ENCODE measurements around the gene GTF2H2C. TPM values are rescaled to one million over a fixed set of nuclear protein-coding genes. Genes with fewer than 3 reads are reported as not detected.
A peak's percentile ranks its signal among the peaks of the same experiment; 100 is the strongest.
"Not testable (repeated sequence)": the region's sequence is repeated elsewhere in the genome, so short reads cannot be mapped to it uniquely, and the experiment has no call there.

The GTF2H2C gene
- 10 to 100 TPM; 15.5 to 19.8 (median 17.2) TPM for total RNA-seq
- 12.3 TPM for polyA plus RNA-seq
- long read RNA-seq, donor 1, partial matches to known transcripts: 1 of 15 reads
- long read RNA-seq, donor 1, other reads (novel, unspliced or antisense): 12 of 15 reads
- long read RNA-seq, donor 2, partial matches to known transcripts: 1 of 3 reads
- long read RNA-seq, donor 2, other reads (novel, unspliced or antisense): 2 of 3 reads
- long read RNA-seq, donor 3, transcript GTF2H2C-210 (16 exons, 2,952 nt): major isoform, 6 of 63 reads
- long read RNA-seq, donor 3, partial matches to known transcripts: 5 of 63 reads
- long read RNA-seq, donor 3, other reads (novel, unspliced or antisense): 52 of 63 reads
- long read RNA-seq, donor 4, partial matches to known transcripts: 0 of 5 reads
- long read RNA-seq, donor 4, other reads (novel, unspliced or antisense): 3 of 5 reads

- H3K9me3 ChIP-seq (ENCODE audit: control insufficient read depth, low read length); intact Hi-C loops (cut with DNase I); H3K27me3 ChIP-seq (ENCODE audit: control insufficient read depth, insufficient read depth); H3K27ac ChIP-seq (ENCODE audit: low read length); H3K4me1 ChIP-seq (ENCODE audit: control insufficient read depth, insufficient read depth, low read length): not testable (repeated sequence)
- under 1% methylated on average over 37 of the region's 40 CpGs for WGBS
- ATAC-seq: peak; percentile 98 to 99
- DNase-seq: peak; percentile 58 to 83 (median 82)
- peak within 1 kb of the TSS; percentile 41 for H3K4me3 ChIP-seq (ENCODE audit: low read length)
Observed at GRCh38 chr5:69559908-69560330, at the start of gene GTF2H2C. GTF2H2C (plus strand) TSS chr5:69560191; CDS start chr5:69565133, 4,942 bp downstream.

DNA sequence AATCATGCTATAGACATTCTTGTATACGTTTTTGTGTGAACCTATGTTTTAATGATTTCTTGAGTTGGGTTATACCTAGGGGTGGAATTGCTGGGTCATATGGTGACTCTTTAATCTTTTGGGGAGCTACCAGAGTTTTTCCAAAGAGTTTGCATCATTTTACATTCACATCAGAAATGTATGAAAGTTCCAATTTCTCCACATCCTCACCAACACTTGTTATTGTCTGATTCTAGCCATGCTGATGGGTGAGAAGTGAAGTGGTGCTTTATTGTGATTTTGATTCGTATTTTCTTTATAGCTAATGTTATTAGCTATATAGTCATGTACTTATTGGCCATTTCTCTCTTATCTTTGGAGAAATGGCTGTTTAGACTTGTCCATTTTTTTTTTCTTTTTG is 49.3 kb upstream of the GTF2H2C start:
- intact Hi-C loops (cut with DNase I): no loop called here
- no peaks in the 10 kb centered on the region for H3K9me3 ChIP-seq (ENCODE audit: control insufficient read depth, low read length)
- no peaks in the 10 kb centered on the region for H3K4me1 ChIP-seq (ENCODE audit: control insufficient read depth, insufficient read depth, low read length)
- no peak for DNase-seq
- H3K4me3 ChIP-seq (ENCODE audit: low read length): no peak overlapping the region
- ATAC-seq: no peak
- H3K27ac ChIP-seq (ENCODE audit: low read length): no peak overlapping the region
- H3K27me3 ChIP-seq (ENCODE audit: control insufficient read depth, insufficient read depth): no peaks in the 10 kb centered on the region
- 83% methylated on average over 2 of the region's 2 CpGs for whole genome bisulfite sequencing

GRCh38 chr5:69512740-69513260 is 47.2 kb upstream of the GTF2H2C start:
- intact Hi-C loops (cut with DNase I): no loop called here
- Histone ChIP-seq H3K9me3 (ENCODE audit: control insufficient read depth, low read length) (no peaks in the 10 kb centered on the region), H3K27me3 (ENCODE audit: control insufficient read depth, insufficient read depth) (no peaks in the 10 kb centered on the region), H3K4me1 (ENCODE audit: control insufficient read depth, insufficient read depth, low read length) (no peaks in the 10 kb centered on the region), H3K27ac (ENCODE audit: low read length) (no peak overlapping the region), H3K4me3 (ENCODE audit: low read length) (no peak overlapping the region)
- ATAC-seq: no peak
- 93% methylated on average over 2 of the region's 2 CpGs for WGBS
- DNase-seq: no peak

- ATAC-seq; H3K4me3 ChIP-seq (ENCODE audit: low read length); H3K27me3 ChIP-seq (ENCODE audit: control insufficient read depth, insufficient read depth); H3K27ac ChIP-seq (ENCODE audit: low read length); H3K9me3 ChIP-seq (ENCODE audit: control insufficient read depth, low read length); H3K4me1 ChIP-seq (ENCODE audit: control insufficient read depth, insufficient read depth, low read length); intact Hi-C loops (cut with DNase I): not testable (repeated sequence)
- peak in 1 of 3 donors; percentile 37 for DNase-seq
- 97% methylated on average over 23 of the region's 30 CpGs for WGBS
Observed at GRCh38 chr5:69515570-69515969, 44.4 kb upstream of the GTF2H2C start.

DNA sequence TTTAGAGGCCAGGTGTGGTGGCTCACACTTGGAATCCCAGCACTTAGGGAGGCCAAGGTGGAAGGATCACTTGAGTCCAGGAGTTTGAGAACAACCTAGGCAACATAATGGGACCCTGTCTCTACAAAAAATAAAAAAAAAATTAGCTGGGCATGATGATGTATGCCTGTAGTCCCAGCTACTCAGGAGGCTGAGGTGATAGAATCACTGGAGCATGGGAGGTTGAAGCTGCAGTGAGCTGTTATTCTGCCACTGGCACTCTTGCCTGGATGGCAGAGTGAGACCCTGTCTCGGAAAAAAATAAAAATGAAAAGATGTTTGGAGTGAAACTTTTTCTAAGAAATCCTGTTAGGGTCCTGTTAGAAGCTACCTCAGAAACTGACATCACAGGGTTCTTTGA is 43.2 kb upstream of the GTF2H2C start:
- Histone ChIP-seq H3K27me3 (ENCODE audit: control insufficient read depth, insufficient read depth) (no peaks in the 10 kb centered on the region), H3K4me1 (ENCODE audit: control insufficient read depth, insufficient read depth, low read length) (no peaks in the 10 kb centered on the region), H3K4me3 (ENCODE audit: low read length) (no peak overlapping the region), H3K27ac (ENCODE audit: low read length) (no peak overlapping the region), H3K9me3 (ENCODE audit: control insufficient read depth, low read length) (no peaks in the 10 kb centered on the region)
- 93% methylated on average over 1 of the region's 1 CpG for WGBS
- intact Hi-C loops (cut with DNase I): no loop called here
- no peak for ATAC-seq
- no peak for DNase-seq

DNA sequence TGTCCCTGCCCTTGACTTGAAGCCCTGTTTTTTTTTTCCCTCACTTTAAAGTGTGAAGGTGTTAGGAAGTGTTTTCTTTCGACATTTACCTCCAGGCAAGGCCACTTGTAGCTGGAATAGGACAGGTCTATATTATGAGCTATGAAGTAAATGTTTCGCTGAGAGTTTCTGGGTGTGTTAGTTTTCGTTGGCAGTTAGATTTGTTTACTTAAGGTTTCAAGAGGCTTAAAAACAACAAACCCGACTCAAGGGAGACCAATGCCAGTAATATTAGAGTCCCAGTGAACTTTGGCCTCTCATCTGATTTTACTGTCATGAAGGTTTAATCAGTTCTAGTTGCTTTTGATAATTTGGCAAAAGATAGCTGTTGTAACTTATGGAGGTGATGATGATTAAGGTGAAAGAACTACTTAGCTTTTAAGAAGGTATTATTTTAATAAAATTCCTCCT is 42.2 kb upstream of the GTF2H2C start:
- ATAC-seq: peak in 1 of 2 donors; percentile 32
- Histone ChIP-seq H3K4me1 (ENCODE audit: control insufficient read depth, insufficient read depth, low read length) (no peaks in the 10 kb centered on the region), H3K9me3 (ENCODE audit: control insufficient read depth, low read length) (no peaks in the 10 kb centered on the region), H3K4me3 (ENCODE audit: low read length) (no peak overlapping the region), H3K27me3 (ENCODE audit: control insufficient read depth, insufficient read depth) (no peaks in the 10 kb centered on the region), H3K27ac (ENCODE audit: low read length) (no peak overlapping the region)
- DNase-seq: no peak
- WGBS: 25% methylated on average over 4 of the region's 4 CpGs
- intact Hi-C loops (cut with DNase I): no loop called here

DNA sequence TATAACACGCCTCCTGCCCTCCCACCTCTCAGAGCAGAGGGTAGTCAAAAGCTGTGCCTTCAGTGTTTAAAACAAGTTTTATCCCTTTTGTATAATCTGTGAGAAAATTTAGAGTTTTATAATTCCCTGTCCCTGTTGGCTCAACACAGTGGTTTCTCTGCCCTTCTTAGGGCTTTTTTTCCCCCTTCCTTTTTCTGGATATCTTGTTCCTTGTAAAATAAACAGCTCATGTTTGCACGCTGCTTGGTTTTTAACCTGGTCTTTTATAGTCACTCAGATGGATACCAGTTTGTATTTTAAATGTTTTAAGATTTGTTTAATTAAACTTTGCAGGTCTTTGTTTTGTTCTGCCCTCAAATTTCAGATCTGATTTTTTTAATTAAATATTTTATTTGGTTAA is 40.7 kb upstream of the GTF2H2C start:
- H3K27me3 ChIP-seq (ENCODE audit: control insufficient read depth, insufficient read depth): no peaks in the 10 kb centered on the region
- no peaks in the 10 kb centered on the region for H3K9me3 ChIP-seq (ENCODE audit: control insufficient read depth, low read length)
- H3K27ac ChIP-seq (ENCODE audit: low read length): no peak overlapping the region
- H3K4me1 ChIP-seq (ENCODE audit: control insufficient read depth, insufficient read depth, low read length): no peaks in the 10 kb centered on the region
- ATAC-seq: no peak
- intact Hi-C loops (cut with DNase I): no loop called here
- H3K4me3 ChIP-seq (ENCODE audit: low read length): no peak overlapping the region
- DNase-seq: no peak
- 80% methylated on average over 2 of the region's 2 CpGs for WGBS

DNA sequence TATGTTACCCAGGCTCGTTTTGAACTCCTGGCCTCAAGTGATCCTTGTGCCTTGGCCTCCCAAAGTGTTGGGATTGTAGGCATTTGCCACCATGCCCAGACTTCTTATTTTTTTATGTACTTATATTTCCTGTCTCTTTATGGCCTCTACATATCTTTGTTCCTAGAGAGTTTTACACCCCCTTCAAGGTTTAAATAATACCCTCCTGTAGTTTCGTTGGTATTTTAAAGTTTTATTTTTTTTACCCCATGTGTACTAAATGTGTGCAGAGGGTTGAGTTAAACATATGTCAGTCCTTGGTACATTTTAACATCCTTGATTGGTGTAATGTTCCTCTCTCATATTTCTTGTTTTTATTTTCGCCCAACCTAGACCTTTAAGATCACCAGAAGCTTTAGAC is 38.0 kb upstream of the GTF2H2C start:
- DNase-seq (no peak), ATAC-seq (no peak)
- Histone ChIP-seq H3K4me1 (ENCODE audit: control insufficient read depth, insufficient read depth, low read length) (no peaks in the 10 kb centered on the region), H3K9me3 (ENCODE audit: control insufficient read depth, low read length) (no peaks in the 10 kb centered on the region), H3K4me3 (ENCODE audit: low read length) (no peak overlapping the region), H3K27ac (ENCODE audit: low read length) (no peak overlapping the region), H3K27me3 (ENCODE audit: control insufficient read depth, insufficient read depth) (no peaks in the 10 kb centered on the region)
- 75% methylated on average over 3 of the region's 3 CpGs for whole genome bisulfite sequencing
- intact Hi-C loops (cut with DNase I): no loop called here

- no peak for DNase-seq
- Histone ChIP-seq H3K4me1 (ENCODE audit: control insufficient read depth, insufficient read depth, low read length) (no peaks in the 10 kb centered on the region), H3K27ac (ENCODE audit: low read length) (no peak overlapping the region), H3K4me3 (ENCODE audit: low read length) (no peak overlapping the region), H3K9me3 (ENCODE audit: control insufficient read depth, low read length) (no peaks in the 10 kb centered on the region), H3K27me3 (ENCODE audit: control insufficient read depth, insufficient read depth) (no peaks in the 10 kb centered on the region)
- intact Hi-C loops (cut with DNase I): no loop called here
- ATAC-seq: no peak
- 81% methylated on average over 2 of the region's 2 CpGs for WGBS
Observed at GRCh38 chr5:69525490-69525889, 34.5 kb upstream of the GTF2H2C start.

DNA sequence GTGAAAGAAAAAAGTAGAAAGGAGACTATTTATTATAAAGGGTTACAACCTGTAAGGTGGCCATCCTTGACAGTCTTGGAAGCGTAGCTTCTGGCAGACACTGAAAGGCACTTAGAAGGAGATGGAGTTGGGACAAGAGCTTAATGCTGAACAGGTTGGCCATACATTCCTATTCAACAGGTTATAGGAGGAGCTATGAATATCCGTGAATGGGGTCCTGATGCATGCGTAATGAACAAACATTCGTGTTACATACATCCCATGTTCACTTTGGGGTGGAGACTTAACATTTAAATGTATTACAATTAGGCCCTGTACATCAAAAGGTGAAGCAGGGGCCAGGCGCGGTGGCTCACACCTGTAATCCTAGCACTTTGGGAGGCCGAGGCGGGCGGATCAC is 33.3 kb upstream of the GTF2H2C start:
- WGBS: 97% methylated on average over 9 of the region's 9 CpGs
- ATAC-seq (no peak), DNase-seq (no peak)
- Histone ChIP-seq H3K4me1 (ENCODE audit: control insufficient read depth, insufficient read depth, low read length) (no peaks in the 10 kb centered on the region), H3K9me3 (ENCODE audit: control insufficient read depth, low read length) (no peaks in the 10 kb centered on the region), H3K27me3 (ENCODE audit: control insufficient read depth, insufficient read depth) (no peaks in the 10 kb centered on the region), H3K27ac (ENCODE audit: low read length) (no peak overlapping the region), H3K4me3 (ENCODE audit: low read length) (no peak overlapping the region)
- intact Hi-C loops (cut with DNase I): no loop called here

GRCh38 chr5:69527128-69527770 is 32.7 kb upstream of the GTF2H2C start:
- DNase-seq (no peak), ATAC-seq (no peak)
- no peaks in the 10 kb centered on the region for H3K9me3 ChIP-seq (ENCODE audit: control insufficient read depth, low read length)
- no peak overlapping the region for H3K4me3 ChIP-seq (ENCODE audit: low read length)
- intact Hi-C loops (cut with DNase I): no loop called here
- 86% methylated on average over 7 of the region's 7 CpGs for WGBS
- no peak overlapping the region for H3K27ac ChIP-seq (ENCODE audit: low read length)
- H3K27me3 ChIP-seq (ENCODE audit: control insufficient read depth, insufficient read depth): no peaks in the 10 kb centered on the region
- no peaks in the 10 kb centered on the region for H3K4me1 ChIP-seq (ENCODE audit: control insufficient read depth, insufficient read depth, low read length)
